ENCODE measurements around the gene AOPEP.

- TF ChIP-seq POLR2A (IDR thresholded peaks at IDR 0.05): no peak
- TF ChIP-seq, protein P1, sequence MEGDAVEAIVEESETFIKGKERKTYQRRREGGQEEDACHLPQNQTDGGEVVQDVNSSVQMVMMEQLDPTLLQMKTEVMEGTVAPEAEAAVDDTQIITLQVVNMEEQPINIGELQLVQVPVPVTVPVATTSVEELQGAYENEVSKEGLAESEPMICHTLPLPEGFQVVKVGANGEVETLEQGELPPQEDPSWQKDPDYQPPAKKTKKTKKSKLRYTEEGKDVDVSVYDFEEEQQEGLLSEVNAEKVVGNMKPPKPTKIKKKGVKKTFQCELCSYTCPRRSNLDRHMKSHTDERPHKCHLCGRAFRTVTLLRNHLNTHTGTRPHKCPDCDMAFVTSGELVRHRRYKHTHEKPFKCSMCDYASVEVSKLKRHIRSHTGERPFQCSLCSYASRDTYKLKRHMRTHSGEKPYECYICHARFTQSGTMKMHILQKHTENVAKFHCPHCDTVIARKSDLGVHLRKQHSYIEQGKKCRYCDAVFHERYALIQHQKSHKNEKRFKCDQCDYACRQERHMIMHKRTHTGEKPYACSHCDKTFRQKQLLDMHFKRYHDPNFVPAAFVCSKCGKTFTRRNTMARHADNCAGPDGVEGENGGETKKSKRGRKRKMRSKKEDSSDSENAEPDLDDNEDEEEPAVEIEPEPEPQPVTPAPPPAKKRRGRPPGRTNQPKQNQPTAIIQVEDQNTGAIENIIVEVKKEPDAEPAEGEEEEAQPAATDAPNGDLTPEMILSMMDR (IDR thresholded peaks at IDR 0.05 in 8 of 11, conservative IDR thresholded peaks at IDR 0.05 in 3 of 11): no peak
These were observed 406.1 kb downstream of the AOPEP start for GRCh38 chr9:95132366-95133324.

All from spleen (tissue), 7 donors.